IMR-90 (cell line): Measurements from ENCODE around the gene NGB. TPM values are rescaled to one million over a fixed set of nuclear protein-coding genes. Genes with fewer than 3 reads are reported as not detected.

ENCODE experiments used
- ATAC-seq: fragments of 200-7000 bp; cut with Tn5 transposase; 2 replicates; pipeline ENCODE4 v1.9.1; 2020; ENCODE audit warnings: low read depth, mild to moderate bottlenecking, moderate library complexity
- BruUV-seq: library from RNA; stranded (reverse); fragments of 400-500 nt; replicated peaks from 2 replicates; lab custom pipeline; 2021; lab: Mats Ljungman, UMichigan
- CTCF ChIA-PET: fragments of 300-600 bp; formaldehyde crosslinking; extraction: SDS; loops from one replicate; lab custom pipeline; 2021; ENCODE audit warnings: antibody characterized with exemption; lab: Yijun Ruan, JAX
- POLR2A ChIA-PET: fragments of 300-600 bp; sonication (Branson Sonifier 250); formaldehyde crosslinking; loops from one replicate; lab custom pipeline; 2022; ENCODE audit warnings: antibody characterized with exemption; ENCODE audit not compliant: unreplicated experiment; lab: Charles Lee
- DNase-seq: peaks from one replicate; pipeline ENCODE4 v3.0.0; 2013
- H2AFZ ChIP-seq: replicated peaks from 2 replicates; pipeline ENCODE3; 2013; ENCODE audit warnings: low read length, mild to moderate bottlenecking; ENCODE audit not compliant: poor library complexity
- H2AK5ac ChIP-seq: 2 replicates; pipeline ENCODE4 v1.6.1; 2013; ENCODE audit warnings: low read depth, low read length, inconsistent platforms
- H2AK9ac ChIP-seq: replicated peaks from 2 replicates; pipeline ENCODE3; 2013; ENCODE audit warnings: mild to moderate bottlenecking, low read depth, low read length, moderate library complexity; ENCODE audit not compliant: poor library complexity
- H2BK120ac ChIP-seq: 2 replicates; pipeline ENCODE4 v1.6.1; 2013; ENCODE audit warnings: low read depth, low read length, inconsistent platforms
- H2BK15ac ChIP-seq: 3 replicates; pipeline ENCODE4 v1.6.1; 2013; ENCODE audit warnings: low read depth, low read length, inconsistent platforms
- H2BK20ac ChIP-seq: 2 replicates; pipeline ENCODE4 v1.6.1; 2013; ENCODE audit warnings: low read depth, mild to moderate bottlenecking, inconsistent platforms, low read length, moderate library complexity
- H2BK5ac ChIP-seq: 2 replicates; pipeline ENCODE4 v1.6.1; 2013; ENCODE audit warnings: mild to moderate bottlenecking, low read depth, low read length, inconsistent platforms; ENCODE audit not compliant: poor library complexity, severe bottlenecking
- H3K14ac ChIP-seq: replicated peaks from 2 replicates; pipeline ENCODE4 v1.6.1; 2013; ENCODE audit warnings: low read depth, low read length, inconsistent platforms
- H3K18ac ChIP-seq: 2 replicates; pipeline ENCODE4 v1.6.1; 2013; ENCODE audit warnings: low read depth, low read length, control low read depth
- H3K23ac ChIP-seq: 2 replicates; pipeline ENCODE4 v1.6.1; 2013; ENCODE audit warnings: low read depth, low read length, inconsistent platforms
- H3K27ac ChIP-seq: 2 replicates; pipeline ENCODE4 v1.5.1; 2013; ENCODE audit warnings: mild to moderate bottlenecking, control low read depth, low read length; ENCODE audit not compliant: insufficient read depth
- H3K27me3 ChIP-seq: 2 replicates; pipeline ENCODE4 v1.6.1; 2013; ENCODE audit warnings: low read length; ENCODE audit not compliant: control insufficient read depth, insufficient read depth
- H3K36me3 ChIP-seq: 2 replicates; pipeline ENCODE4 v1.6.1; 2013; ENCODE audit warnings: low read length, mixed read lengths; ENCODE audit not compliant: control insufficient read depth, insufficient read depth
- H3K4ac ChIP-seq: 2 replicates; pipeline ENCODE4 v1.6.1; 2013; ENCODE audit warnings: low read depth, low read length, inconsistent platforms
- H3K4me1 ChIP-seq: 2 replicates; pipeline ENCODE4 v1.6.1; 2013; ENCODE audit warnings: low read length, mixed read lengths; ENCODE audit not compliant: control insufficient read depth, insufficient read depth
- H3K4me2 ChIP-seq: 2 replicates; pipeline ENCODE4 v1.6.1; 2013; ENCODE audit warnings: low read depth, mild to moderate bottlenecking, control low read depth, low read length, moderate library complexity
- H3K4me3 ChIP-seq: 2 replicates; pipeline ENCODE4 v1.5.1; 2013; ENCODE audit warnings: low read depth, mild to moderate bottlenecking, control low read depth, low read length, moderate library complexity; ENCODE audit not compliant: insufficient read depth
- H3K56ac ChIP-seq: 2 replicates; pipeline ENCODE4 v1.6.1; 2013; ENCODE audit warnings: low read length, inconsistent platforms; ENCODE audit not compliant: insufficient read depth; ENCODE audit errors: extremely low read depth
- H3K79me1 ChIP-seq, 2 experiments: 2 replicates each; pipeline ENCODE4 v1.6.1; 2013; ENCODE audit warnings: low read length in 2 of 2, inconsistent platforms in 1 of 2, low read depth in 1 of 2
- H3K9ac ChIP-seq: 2 replicates; pipeline ENCODE4 v1.6.1; 2013; ENCODE audit warnings: low read depth, low read length, control low read depth
- H3K9me1 ChIP-seq: 2 replicates; pipeline ENCODE4 v1.6.1; 2013; ENCODE audit warnings: low read length, inconsistent platforms; ENCODE audit not compliant: insufficient read depth
- H3K9me3 ChIP-seq: 2 replicates; pipeline ENCODE4 v1.6.1; 2013; ENCODE audit warnings: low read length; ENCODE audit not compliant: control insufficient read depth, insufficient read depth
- H4K20me1 ChIP-seq: 2 replicates; pipeline ENCODE4 v1.6.1; 2013; ENCODE audit warnings: low read length, inconsistent platforms; ENCODE audit not compliant: insufficient read depth
- H4K5ac ChIP-seq: 2 replicates; pipeline ENCODE4 v1.6.1; 2013; ENCODE audit warnings: mild to moderate bottlenecking, low read depth, low read length, control low read depth
- H4K8ac ChIP-seq, 2 experiments: 2 replicates each; pipeline ENCODE4 v1.6.1; 2013; ENCODE audit warnings: low read depth in 2 of 2, low read length in 2 of 2, control low read depth in 1 of 2, inconsistent platforms in 1 of 2
- H4K91ac ChIP-seq: 2 replicates; pipeline ENCODE4 v1.6.1; 2013; ENCODE audit warnings: low read depth, low read length, inconsistent platforms; ENCODE audit not compliant: insufficient read depth
- BHLHE40 ChIP-seq: fragments of 150-350 bp; IDR thresholded peaks from 2 replicates; pipeline ENCODE4 v1.6.1; 2016; ENCODE audit warnings: mild to moderate bottlenecking, low read depth, low read length
- CEBPB ChIP-seq: IDR thresholded peaks from 2 replicates; pipeline ENCODE4 v1.6.1; 2012; ENCODE audit warnings: low read depth, low read length, improper control_type of control experiment
- CHD1 ChIP-seq: IDR thresholded peaks from 2 replicates; pipeline ENCODE4 v1.6.1; 2012; ENCODE audit warnings: low read depth, low read length, improper control_type of control experiment
- FOS ChIP-seq: fragments of 150-350 bp; IDR thresholded peaks from 2 replicates; pipeline ENCODE4 v1.6.1; 2016; ENCODE audit warnings: low read depth, low read length
- MAFK ChIP-seq: IDR thresholded peaks from 2 replicates; pipeline ENCODE4 v1.6.1; 2012; ENCODE audit warnings: low read depth, low read length, improper control_type of control experiment
- MAZ ChIP-seq: IDR thresholded peaks from 2 replicates; pipeline ENCODE4 v1.6.1; 2012; ENCODE audit warnings: low read depth, mild to moderate bottlenecking, low read length, improper control_type of control experiment, moderate library complexity, borderline replicate concordance
- MXI1 ChIP-seq: IDR thresholded peaks from 2 replicates; pipeline ENCODE4 v1.6.1; 2012; ENCODE audit warnings: low read depth, mild to moderate bottlenecking, low read length, moderate library complexity, borderline replicate concordance
- NFE2L2 ChIP-seq: fragments of 150-350 bp; IDR thresholded peaks from 2 replicates; pipeline ENCODE4 v1.6.1; 2016; ENCODE audit warnings: low read depth, mild to moderate bottlenecking, low read length
- POLR2A ChIP-seq: IDR thresholded peaks from 2 replicates; pipeline ENCODE4 v1.6.1; 2012; ENCODE audit warnings: mild to moderate bottlenecking, low read depth, low read length
- RAD21 ChIP-seq: IDR thresholded peaks from 2 replicates; pipeline ENCODE4 v1.6.1; 2012; ENCODE audit warnings: low read length, improper control_type of control experiment
- RCOR1 ChIP-seq: IDR thresholded peaks from 2 replicates; pipeline ENCODE4 v1.6.1; 2012; ENCODE audit warnings: mild to moderate bottlenecking, low read length, improper control_type of control experiment; ENCODE audit not compliant: insufficient replicate concordance
- RFX5 ChIP-seq: IDR thresholded peaks from 2 replicates; pipeline ENCODE4 v1.8.0; 2012; ENCODE audit warnings: low read depth, mild to moderate bottlenecking, low read length, moderate library complexity
- SMC3 ChIP-seq: fragments of 150-350 bp; IDR thresholded peaks from 2 replicates; pipeline ENCODE4 v1.6.1; 2016; ENCODE audit warnings: low read depth, mild to moderate bottlenecking, antibody characterized with exemption, low read length, moderate library complexity
- WGBS, 2 experiments: methylation state at CpG; one replicate each; pipeline versions ENCODE4 v1.1.5 to v1.1.7; 2013; ENCODE audit warnings: missing lambda C conversion rate in 2 of 2; ENCODE audit not compliant: insufficient read length in 1 of 2; ENCODE audit errors: extremely low coverage in 2 of 2; 5-methylcytosine and 5-hydroxymethylcytosine counted together
- dilution Hi-C: fragments of 300-500 bp; cut with HindIII; formaldehyde crosslinking; loops from one replicate; pipeline ENCODE4 v1.14.3; 2018; ENCODE audit warnings: low sequenced_read_pairs; ENCODE audit not compliant: unreplicated experiment
- in situ Hi-C: fragments of 300-500 bp; cut with MboI; formaldehyde crosslinking; loops from 3 replicates; pipeline ENCODE4 v1.14.3; 2019; ENCODE audit warnings: low sequenced_read_pairs, inconsistent platforms, mixed read lengths
- intact Hi-C: fragments of 100-400 bp; cut with micrococcal nuclease; formaldehyde crosslinking; loops from 2 replicates; pipeline ENCODE4 v1.10.0; 2022
- polyA plus RNA-seq, 3 experiments: library from polyadenylated mRNA; depleted of rRNA; stranded (reverse); fragments of >200 nt; gene quantifications; 2 replicates each; pipeline ENCODE4 v1.2.3, GENCODE V29; 2012; ENCODE audit warnings: low replicate concordance in 1 of 3
- total RNA-seq: library from RNA; depleted of rRNA; stranded (reverse); fragments of >200 nt; gene quantifications from 2 replicates; pipeline ENCODE4 v1.2.3, GENCODE V29; 2012
- TF ChIP-seq, protein P1 (sequence below): fragments of 150-350 bp; IDR thresholded peaks from 2 replicates; pipeline ENCODE4 v1.6.1; 2016; ENCODE audit warnings: low read depth, mild to moderate bottlenecking, low read length, moderate library complexity, borderline replicate concordance
- TF ChIP-seq, protein P2 (sequence below): fragments of 150-350 bp; IDR thresholded peaks from 2 replicates; pipeline ENCODE4 v1.6.1; 2017; ENCODE audit warnings: mild to moderate bottlenecking, antibody characterized with exemption, low read length, low read depth
- TF ChIP-seq, protein P3 (sequence below): conservative IDR thresholded peaks from 2 replicates; pipeline ENCODE4 v1.5.1; 2012; ENCODE audit warnings: mild to moderate bottlenecking, low read depth, low read length, improper control_type of control experiment

Gene NGB
- total and polyA plus RNA-seq, 2 of the 4 experiments (the other 2 are of a cell fraction): not detected

DNA sequence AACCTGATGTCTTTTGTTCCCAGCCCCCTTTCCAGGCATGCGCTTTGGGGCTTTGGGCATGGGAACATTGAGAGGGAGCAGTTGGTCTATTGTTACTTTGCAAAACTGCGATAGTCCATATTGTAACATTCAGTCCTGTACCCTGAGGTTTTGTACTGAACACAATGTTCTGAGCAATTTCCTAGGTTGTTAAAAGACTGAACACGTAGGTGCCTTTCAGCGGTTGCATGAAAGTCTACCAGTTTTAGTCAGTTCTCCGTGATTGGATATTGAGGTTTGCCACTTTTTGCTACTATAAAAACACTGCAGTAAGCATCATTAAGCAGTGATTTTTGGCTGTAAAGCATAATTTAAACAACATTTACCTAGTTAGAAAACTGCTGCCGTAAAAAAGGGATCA, 20.1 kb downstream of the NGB start:
- ATAC-seq: no peak

More for the DNA sequence above, 20.1 kb downstream of the NGB start:
- Histone ChIP-seq H4K91ac (no peak overlapping the region), H3K56ac (no peak overlapping the region), H3K9ac (no peak overlapping the region), H2BK15ac (no peak overlapping the region), H3K4ac (no peak overlapping the region), H4K8ac (no peak overlapping the region), H3K36me3 (no peaks in the 10 kb centered on the region), H3K23ac (no peak overlapping the region), H3K9me1 (no peaks in the 10 kb centered on the region), H2AK5ac (no peak overlapping the region), H2AFZ (no peak overlapping the region), H3K9me3 (no peaks in the 10 kb centered on the region), H2AK9ac (no peak overlapping the region), H2BK20ac (no peak overlapping the region), H3K4me2 (no peak overlapping the region), H3K79me1 (no peaks in the 10 kb centered on the region), H3K18ac (no peak overlapping the region), H2BK5ac (no peak overlapping the region), H3K4me1 (no peaks in the 10 kb centered on the region), H3K4me3 (no peak overlapping the region), H3K27ac (no peak overlapping the region), H3K27me3 (peaks cover 4% of the 10 kb centered on the region), H3K14ac (no peak overlapping the region), H2BK120ac (no peak overlapping the region), H4K5ac (no peak overlapping the region), H4K20me1 (no peaks in the 10 kb centered on the region)
- intact Hi-C loops: no loop called here
- CTCF ChIA-PET: no interaction called here
- TF ChIP-seq BHLHE40: no peak
- TF ChIP-seq, protein P1, sequence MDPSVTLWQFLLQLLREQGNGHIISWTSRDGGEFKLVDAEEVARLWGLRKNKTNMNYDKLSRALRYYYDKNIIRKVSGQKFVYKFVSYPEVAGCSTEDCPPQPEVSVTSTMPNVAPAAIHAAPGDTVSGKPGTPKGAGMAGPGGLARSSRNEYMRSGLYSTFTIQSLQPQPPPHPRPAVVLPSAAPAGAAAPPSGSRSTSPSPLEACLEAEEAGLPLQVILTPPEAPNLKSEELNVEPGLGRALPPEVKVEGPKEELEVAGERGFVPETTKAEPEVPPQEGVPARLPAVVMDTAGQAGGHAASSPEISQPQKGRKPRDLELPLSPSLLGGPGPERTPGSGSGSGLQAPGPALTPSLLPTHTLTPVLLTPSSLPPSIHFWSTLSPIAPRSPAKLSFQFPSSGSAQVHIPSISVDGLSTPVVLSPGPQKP: no peak
- TF ChIP-seq, protein P2, sequence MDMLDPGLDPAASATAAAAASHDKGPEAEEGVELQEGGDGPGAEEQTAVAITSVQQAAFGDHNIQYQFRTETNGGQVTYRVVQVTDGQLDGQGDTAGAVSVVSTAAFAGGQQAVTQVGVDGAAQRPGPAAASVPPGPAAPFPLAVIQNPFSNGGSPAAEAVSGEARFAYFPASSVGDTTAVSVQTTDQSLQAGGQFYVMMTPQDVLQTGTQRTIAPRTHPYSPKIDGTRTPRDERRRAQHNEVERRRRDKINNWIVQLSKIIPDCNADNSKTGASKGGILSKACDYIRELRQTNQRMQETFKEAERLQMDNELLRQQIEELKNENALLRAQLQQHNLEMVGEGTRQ: no peak
- TF ChIP-seq, protein P3, sequence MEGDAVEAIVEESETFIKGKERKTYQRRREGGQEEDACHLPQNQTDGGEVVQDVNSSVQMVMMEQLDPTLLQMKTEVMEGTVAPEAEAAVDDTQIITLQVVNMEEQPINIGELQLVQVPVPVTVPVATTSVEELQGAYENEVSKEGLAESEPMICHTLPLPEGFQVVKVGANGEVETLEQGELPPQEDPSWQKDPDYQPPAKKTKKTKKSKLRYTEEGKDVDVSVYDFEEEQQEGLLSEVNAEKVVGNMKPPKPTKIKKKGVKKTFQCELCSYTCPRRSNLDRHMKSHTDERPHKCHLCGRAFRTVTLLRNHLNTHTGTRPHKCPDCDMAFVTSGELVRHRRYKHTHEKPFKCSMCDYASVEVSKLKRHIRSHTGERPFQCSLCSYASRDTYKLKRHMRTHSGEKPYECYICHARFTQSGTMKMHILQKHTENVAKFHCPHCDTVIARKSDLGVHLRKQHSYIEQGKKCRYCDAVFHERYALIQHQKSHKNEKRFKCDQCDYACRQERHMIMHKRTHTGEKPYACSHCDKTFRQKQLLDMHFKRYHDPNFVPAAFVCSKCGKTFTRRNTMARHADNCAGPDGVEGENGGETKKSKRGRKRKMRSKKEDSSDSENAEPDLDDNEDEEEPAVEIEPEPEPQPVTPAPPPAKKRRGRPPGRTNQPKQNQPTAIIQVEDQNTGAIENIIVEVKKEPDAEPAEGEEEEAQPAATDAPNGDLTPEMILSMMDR: no peak
- TF ChIP-seq RCOR1: no peak
- no peak for TF ChIP-seq CEBPB
- TF ChIP-seq MXI1: no peak
- no peak for TF ChIP-seq SMC3
- TF ChIP-seq CHD1: no peak
- TF ChIP-seq RFX5: no peak
- TF ChIP-seq MAFK: no peak
- TF ChIP-seq MAZ: no peak
- no peak for TF ChIP-seq FOS
- no peak for TF ChIP-seq NFE2L2
- no peak for TF ChIP-seq POLR2A
- no peak for TF ChIP-seq RAD21
- in situ Hi-C loops: no loop called here
- no TSS peak for BruUV-seq
- WGBS, 2 experiments: 100% methylated on average over 1 of the region's 6 CpGs; no CpG with 5 or more reads in 1 of the 2 experiments
- dilution Hi-C loops: no loop called here
- no peak for DNase-seq
- POLR2A ChIA-PET: no interaction called here
